Epithelial cell of proximal tubule (primary cell): ENCODE results near the gene PRR14. TPM values are rescaled to one million over a fixed set of nuclear protein-coding genes. Genes with fewer than 3 reads are reported as not detected.

Experiments used
- DNase-seq: peaks from one replicate; pipeline ENCODE4 v3.0.0-alpha.2; 2011; ENCODE audit warnings: low read depth
- H3K4me3 ChIP-seq: 2 replicates; pipeline ENCODE4 v1.5.1; 2011; ENCODE audit warnings: low read depth, mild to moderate bottlenecking, low read length
- CTCF ChIP-seq: conservative IDR thresholded peaks from 2 replicates; pipeline ENCODE4 v1.5.1; 2012; ENCODE audit warnings: low read depth, mild to moderate bottlenecking, low read length
- total RNA-seq: library from RNA; depleted of rRNA; stranded (reverse); fragments of >200 nt; gene quantifications from 2 replicates; pipeline ENCODE4 v1.2.3, GENCODE V29; 2015

Gene PRR14
- total RNA-seq, 1 donor from 2014 or later = 18.1 TPM

DNA sequence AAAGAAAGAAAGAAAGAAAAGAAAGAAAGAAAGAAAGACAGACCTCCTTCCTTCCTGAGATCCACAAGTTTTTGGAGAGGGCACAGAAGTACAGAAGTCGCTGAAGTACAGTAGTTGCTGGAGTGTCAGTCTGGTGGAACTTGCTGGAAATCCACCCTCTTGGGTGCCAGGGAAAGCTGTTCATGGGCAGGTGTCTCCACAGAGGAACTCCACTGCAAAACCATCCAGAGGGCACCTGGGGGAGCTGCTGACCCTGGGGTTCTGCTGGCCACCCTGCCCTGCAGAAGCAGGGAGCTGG lies 3.5 kb upstream of the PRR14 start:
- no peak for TF ChIP-seq CTCF
- no peak for DNase-seq
- H3K4me3 ChIP-seq = no peak overlapping the region

DNA sequence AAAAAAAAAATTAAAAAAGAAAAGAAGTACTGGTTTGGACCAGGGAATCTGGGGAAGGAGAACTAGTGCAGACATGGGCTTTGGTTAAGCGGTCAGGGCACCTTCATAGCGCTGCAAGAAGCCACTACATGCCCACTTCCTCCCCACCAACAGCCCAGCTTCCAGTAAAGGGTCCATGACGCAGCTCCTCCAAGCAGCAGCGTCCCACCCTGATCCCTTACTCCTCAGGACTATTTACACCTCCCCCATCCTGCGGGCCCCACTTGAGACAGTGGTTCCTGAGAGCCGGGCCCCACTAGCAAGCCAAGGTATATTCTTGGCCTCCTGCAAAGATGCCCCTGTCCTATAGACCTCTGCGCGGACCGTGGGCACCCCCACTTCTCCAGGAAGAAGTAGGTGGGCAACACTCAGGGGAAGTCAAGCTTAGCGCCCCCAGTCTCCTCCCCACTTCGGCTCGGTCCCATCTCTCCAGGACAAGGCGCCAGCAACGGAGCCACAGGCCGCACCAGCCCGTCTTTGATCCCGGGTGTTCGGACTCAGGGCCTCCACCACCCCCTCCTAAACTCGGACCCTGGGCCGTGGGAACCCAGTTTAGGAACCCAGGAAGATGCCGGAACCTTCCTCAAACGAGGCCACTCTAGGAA lies 913 bp upstream of the PRR14 start:
- peak overlapping the region; percentile 52 for H3K4me3 ChIP-seq
- no peak for TF ChIP-seq CTCF

DNA sequence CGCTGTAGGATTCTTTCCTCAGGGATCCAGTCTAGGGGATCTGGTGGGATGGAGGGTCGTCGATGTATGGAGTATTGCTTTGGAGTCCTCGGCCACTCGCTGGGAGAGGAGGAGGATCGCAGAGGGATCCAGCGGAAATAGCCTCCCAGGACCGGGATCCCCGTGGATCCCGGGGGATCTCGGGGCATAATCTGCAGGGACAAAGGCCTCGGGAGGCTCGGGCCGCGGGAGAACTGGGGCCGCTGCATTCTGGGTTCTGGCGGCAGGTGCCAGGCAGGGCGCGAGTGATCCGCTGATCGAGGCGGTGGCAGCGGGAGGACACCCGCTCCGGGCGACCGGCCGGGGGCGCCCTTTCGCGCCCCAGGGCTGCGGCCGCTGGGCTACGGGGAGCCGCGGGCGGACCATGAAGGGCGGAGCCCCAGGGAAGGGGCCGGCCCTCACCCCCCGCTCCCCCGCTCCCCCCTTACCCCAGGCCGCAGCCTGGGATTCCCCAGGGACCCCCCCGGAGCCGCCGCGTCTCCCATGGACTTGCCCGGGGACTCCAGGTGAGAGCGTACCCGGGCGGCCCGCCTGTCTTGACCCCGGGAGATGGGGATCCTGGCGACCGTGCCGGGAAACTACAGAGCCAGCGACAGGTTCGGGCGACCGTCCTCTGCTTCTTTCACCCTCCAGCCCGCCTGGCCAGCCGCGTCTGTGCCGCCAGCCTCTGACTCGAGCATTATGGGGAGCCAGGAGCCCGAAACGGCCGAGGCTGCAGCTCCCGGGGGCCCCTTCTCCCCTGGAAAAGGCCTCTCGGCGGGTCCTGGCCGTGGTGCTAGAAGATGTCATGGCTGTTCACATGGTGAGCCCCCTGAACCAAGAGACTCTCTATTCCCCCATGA lies 604 bp downstream of the PRR14 start:
- no peak for DNase-seq
- peak overlapping the region; percentile 100 for H3K4me3 ChIP-seq
- peak; percentile 50 for TF ChIP-seq CTCF

More for the DNA sequence above, 913 bp upstream of the PRR14 start:
- no peak for DNase-seq

DNA sequence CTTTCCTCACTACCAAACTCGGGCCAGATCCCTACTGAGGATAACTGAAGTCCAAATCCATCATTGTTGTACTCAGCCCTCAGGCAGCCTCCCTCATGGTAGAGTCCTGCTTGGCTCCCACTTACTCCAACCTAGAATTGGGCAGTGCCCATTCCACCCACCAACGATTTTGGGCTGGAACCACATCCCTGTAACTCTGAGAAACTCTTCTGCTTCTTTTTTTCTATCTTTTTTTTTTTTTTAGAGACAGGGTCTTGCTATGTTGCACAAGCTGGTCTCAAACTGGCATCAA lies 1.2 kb downstream of the PRR14 start:
- peak overlapping the region; percentile 100 for H3K4me3 ChIP-seq
- no peak for DNase-seq
- TF ChIP-seq CTCF = no peak

DNA sequence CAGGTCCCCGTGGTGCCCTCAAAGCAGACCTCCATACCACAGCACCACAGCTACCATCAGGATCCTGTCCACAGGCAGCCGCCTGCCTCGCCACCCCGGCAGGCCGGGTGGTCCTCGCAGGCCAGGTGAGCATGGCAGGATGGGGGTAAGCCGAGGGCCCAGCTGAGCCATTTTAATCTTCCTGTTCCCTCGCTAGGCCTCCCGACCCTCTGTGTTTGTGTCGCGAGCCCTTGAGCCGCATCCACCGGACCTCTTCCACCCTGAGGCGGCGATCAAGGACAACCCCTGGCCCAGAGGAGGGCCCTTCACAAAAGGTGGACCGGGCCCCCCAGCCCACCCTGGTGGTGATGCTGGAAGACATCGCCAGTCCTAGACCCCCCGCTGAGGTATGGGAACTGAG lies 2.0 kb downstream of the PRR14 start:
- no peak for TF ChIP-seq CTCF
- DNase-seq = no peak
- no peak overlapping the region for H3K4me3 ChIP-seq

GRCh38 chr16:30654856-30655255 lies 4.1 kb downstream of the PRR14 start:
- no peak for TF ChIP-seq CTCF
- DNase-seq = no peak

More at GRCh38 chr16:30654856-30655255, 4.1 kb downstream of the PRR14 start:
- H3K4me3 ChIP-seq = no peak overlapping the region
